K562 (cell line): ENCODE results near the gene CMTM1. TPM values are rescaled to one million over a fixed set of nuclear protein-coding genes. Genes with fewer than 3 reads are reported as not detected.

ENCODE experiments used
- CXXC5 ChIP-seq: fragments of 250-450 bp; sonication (Bioruptor Pico); IDR thresholded peaks from 2 replicates; pipeline ENCODE4 v1.8.0; 2022; ENCODE audit warnings: inconsistent platforms, mild to moderate bottlenecking, moderate library complexity
- DIDO1 ChIP-seq: fragments of 450-650 bp; IDR thresholded peaks from 2 replicates; pipeline ENCODE4 v1.6.1; 2016; ENCODE audit warnings: low read depth, missing biosample characterization, missing genetic modification characterization
- DNMT1 ChIP-seq: fragments of 450-650 bp; IDR thresholded peaks from 2 replicates; pipeline ENCODE4 v1.6.1; 2016; ENCODE audit warnings: antibody characterized with exemption, mild to moderate bottlenecking
- ETS1 ChIP-seq: conservative IDR thresholded peaks from 2 replicates; pipeline ENCODE4 v1.6.1; 2011; ENCODE audit warnings: low read depth, mild to moderate bottlenecking, low read length; ENCODE audit not compliant: control insufficient read depth
- ETV6 ChIP-seq, 3 experiments: fragments of 150-350 bp in 1 of 3; sonication (generic) in 1 of 3; formaldehyde crosslinking in 1 of 3; IDR thresholded peaks; 2 replicates each; pipeline versions ENCODE4 v1.6.1 to v1.8.0; 2014 to 2022; ENCODE audit warnings: borderline replicate concordance in 2 of 3, low read depth in 2 of 3, antibody characterized with exemption in 1 of 3, low read length in 1 of 3, mild to moderate bottlenecking in 1 of 3, missing genetic modification reagents in 1 of 3
- FOXK1 ChIP-seq: sonication (generic); formaldehyde crosslinking; IDR thresholded peaks from 2 replicates; pipeline ENCODE4 v1.8.0; 2022; ENCODE audit warnings: missing genetic modification reagents, mild to moderate bottlenecking, borderline replicate concordance
- FOXK2 ChIP-seq, 2 experiments: fragments of 450-650 bp; IDR thresholded peaks in 1 of 2; conservative IDR thresholded peaks in 1 of 2; 2 replicates each; pipeline ENCODE4 v1.6.1; 2016; ENCODE audit warnings: low read depth in 2 of 2, mild to moderate bottlenecking in 1 of 2
- GABPA ChIP-seq: fragments of 200-800 bp; sonication (Bioruptor generic); conservative IDR thresholded peaks from 2 replicates; pipeline ENCODE4 v1.6.1; 2016; ENCODE audit warnings: low read depth, missing genetic modification characterization, missing compliant biosample characterization
- HIVEP1 ChIP-seq: fragments of 250-450 bp; sonication (Bioruptor Pico); IDR thresholded peaks from 2 replicates; pipeline ENCODE4 v1.4.0; 2020; ENCODE audit warnings: mild to moderate bottlenecking
- ILK ChIP-seq: fragments of 450-650 bp; IDR thresholded peaks from 2 replicates; pipeline ENCODE4 v1.6.1; 2016; ENCODE audit warnings: missing genetic modification characterization, low read depth, mild to moderate bottlenecking, missing compliant biosample characterization, moderate library complexity, borderline replicate concordance
- MEF2A ChIP-seq: IDR thresholded peaks from 2 replicates; pipeline ENCODE4 v1.6.1; 2011; ENCODE audit warnings: low read depth, mild to moderate bottlenecking, low read length, moderate library complexity; ENCODE audit not compliant: control insufficient read depth
- RBBP5 ChIP-seq: fragments of 200-600 bp; sonication (generic); IDR thresholded peaks from 2 replicates; pipeline ENCODE4 v1.6.1; 2012; ENCODE audit warnings: borderline replicate concordance, mild to moderate bottlenecking, low read length, control low read depth, inconsistent platforms; ENCODE audit not compliant: insufficient read depth, poor library complexity, severe bottlenecking
- SRF ChIP-seq, 2 experiments: fragments of 250-450, 450-650 bp in 1 of 2; sonication (Bioruptor Pico) in 1 of 2; sonication (generic) in 1 of 2; formaldehyde crosslinking; IDR thresholded peaks; 2 replicates each; pipeline versions ENCODE4 v1.5.0 to v1.5.1; 2020 to 2022; ENCODE audit warnings: mild to moderate bottlenecking in 1 of 2, missing genetic modification reagents in 1 of 2
- SRSF3 ChIP-seq: fragments of 200-400 bp; formaldehyde crosslinking; IDR thresholded peaks from 2 replicates; pipeline ENCODE4 v1.6.1; 2016; ENCODE audit warnings: mild to moderate bottlenecking, low read length, moderate library complexity; ENCODE audit not compliant: insufficient read depth
- SRSF7 ChIP-seq: fragments of 200-400 bp; formaldehyde crosslinking; optimal IDR thresholded peaks from 2 replicates; pipeline ENCODE3; 2017; ENCODE audit warnings: mild to moderate bottlenecking, low read depth, low read length
- TCF15 ChIP-seq: fragments of 250-450 bp; sonication (Bioruptor Pico); IDR thresholded peaks from 2 replicates; pipeline ENCODE4 v1.8.0; 2022; ENCODE audit warnings: moderate library complexity, mild to moderate bottlenecking, inconsistent platforms
- ZNF133 ChIP-seq: fragments of 250-450 bp; sonication (Bioruptor Pico); IDR thresholded peaks from 2 replicates; pipeline ENCODE4 v1.4.0; 2020; ENCODE audit warnings: mild to moderate bottlenecking
- ZNF699 ChIP-seq: fragments of 250-450 bp; sonication (Bioruptor Pico); IDR thresholded peaks from 2 replicates; pipeline ENCODE4 v1.8.0; 2021; ENCODE audit warnings: mild to moderate bottlenecking, moderate library complexity; ENCODE audit not compliant: insufficient replicate concordance
- polyA plus RNA-seq, 8 experiments: library from polyadenylated mRNA; depleted of rRNA in 4 of 8; stranded (reverse) in 5 of 8; unstranded in 3 of 8; fragments of >200 nt; fragmentation: Nextera tagmentation in 2 of 8; fragmentation: Illumina TruSeq in 1 of 8; extraction: Ambion mirVana in 2 of 8; extraction: Trizol in 1 of 8; gene quantifications; 2 replicates each; pipeline versions ENCODE4 v1.2.1 to v1.2.3, GENCODE V29; 2011 to 2014; ENCODE audit warnings: inconsistent platforms in 1 of 8, missing spikeins in 1 of 8
- total RNA-seq, 7 experiments: library from RNA; depleted of rRNA in 6 of 7; stranded (reverse); fragments of >200 nt in 6 of 7; fragmentation: Illumina TruSeq in 2 of 7; extraction: Trizol in 2 of 7; gene quantifications; 2 replicates each; pipeline versions ENCODE4 v1.2.1 to v1.2.3, GENCODE V29; 2011 to 2021; ENCODE audit warnings: low replicate concordance in 1 of 7
- TF ChIP-seq, protein P1 (sequence below): sonication (generic); formaldehyde crosslinking; IDR thresholded peaks from 2 replicates; pipeline ENCODE4 v1.8.1; 2022; ENCODE audit warnings: missing genetic modification reagents
- TF ChIP-seq, protein P2 (sequence below): sonication (generic); formaldehyde crosslinking; IDR thresholded peaks from 2 replicates; pipeline ENCODE4 v1.5.0; 2020; ENCODE audit warnings: missing genetic modification reagents
- TF ChIP-seq, protein P3 (sequence below): sonication (generic); formaldehyde crosslinking; IDR thresholded peaks from 2 replicates; pipeline ENCODE4 v1.8.1; 2023; ENCODE audit warnings: mild to moderate bottlenecking, missing genetic modification reagents

Gene CMTM1
- total and polyA plus RNA-seq, 9 of the 15 experiments (the other 6 are each of a cell fraction or from before 2014, with no cell fraction given), result 0.25 to 2.6 (median 1.1) TPM; not detected in 2

DNA sequence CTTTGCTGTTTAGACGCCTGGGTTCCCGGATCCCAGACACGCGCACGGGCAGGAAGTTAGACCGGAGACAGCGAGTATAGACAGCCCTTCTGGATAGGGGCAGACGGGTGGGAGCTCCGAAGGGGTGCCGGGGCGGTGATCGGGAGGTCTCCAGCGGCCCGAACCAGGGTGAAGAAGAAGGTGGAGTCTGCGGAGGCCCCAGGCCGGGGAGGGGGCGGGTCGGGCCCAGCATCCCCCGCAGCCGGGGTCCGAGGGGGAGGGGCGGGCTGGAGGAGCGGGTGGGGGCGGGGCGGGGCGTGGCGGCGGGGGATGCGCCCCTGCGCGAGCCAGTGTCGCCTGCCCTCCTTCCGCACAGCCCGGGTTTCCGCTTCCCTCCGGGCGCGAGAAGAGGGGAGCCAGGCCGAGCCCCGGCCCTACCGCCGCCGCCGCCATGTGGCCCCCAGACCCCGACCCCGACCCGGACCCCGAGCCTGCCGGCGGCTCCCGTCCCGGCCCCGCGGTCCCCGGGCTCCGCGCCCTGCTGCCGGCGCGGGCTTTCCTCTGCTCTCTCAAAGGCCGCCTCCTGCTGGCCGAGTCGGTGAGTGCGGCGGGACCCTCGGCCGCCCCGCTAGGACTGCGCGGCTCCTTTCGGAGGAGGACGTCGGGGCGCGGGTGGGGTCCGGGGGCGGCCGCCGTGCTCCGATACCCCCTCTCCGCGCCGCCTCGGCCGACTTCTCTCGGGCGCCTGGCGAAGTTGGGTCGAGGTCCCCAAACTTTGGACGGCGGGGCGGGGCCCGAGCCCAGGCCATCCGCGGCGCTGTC lies 38.3 kb downstream of the CMTM1 start, which contains the start of gene CMTM3 (continued):
- TF ChIP-seq HIVEP1 (CRISPR knock-in tag) (no peak), ZNF133 (CRISPR knock-in tag) (no peak), ILK (tag) (no peak), ETV6 (IDR thresholded peaks at IDR 0.05; ENCODE audit: borderline replicate concordance in 1 of 2, low read depth in 2 of 2, low read length in 1 of 2) (no peak), ETV6 (CRISPR knock-in tag; IDR thresholded peaks at IDR 0.05; ENCODE audit: borderline replicate concordance) (no peak), RBBP5 (peak; percentile 30), DIDO1 (tag) (no peak), SRSF7 (no peak), ZNF699 (CRISPR knock-in tag) (no peak), FOXK2 (conservative IDR thresholded peaks at IDR 0.05 in 1 of 2, IDR thresholded peaks at IDR 0.05 in 1 of 2; ENCODE audit: low read depth in 2 of 2) (no peak), TCF15 (no peak), MEF2A (no peak), CXXC5 (CRISPR knock-in tag) (peak; percentile 74), SRSF3 (no peak), SRF (CRISPR knock-in tag; IDR thresholded peaks at IDR 0.05) (no peak), DNMT1 (no peak), FOXK1 (no peak), GABPA (peak; percentile 84), ETS1 (0 out of 2 replicates have a peak, but pooled peaks have one; percentile 26)
- TF ChIP-seq, protein P1, sequence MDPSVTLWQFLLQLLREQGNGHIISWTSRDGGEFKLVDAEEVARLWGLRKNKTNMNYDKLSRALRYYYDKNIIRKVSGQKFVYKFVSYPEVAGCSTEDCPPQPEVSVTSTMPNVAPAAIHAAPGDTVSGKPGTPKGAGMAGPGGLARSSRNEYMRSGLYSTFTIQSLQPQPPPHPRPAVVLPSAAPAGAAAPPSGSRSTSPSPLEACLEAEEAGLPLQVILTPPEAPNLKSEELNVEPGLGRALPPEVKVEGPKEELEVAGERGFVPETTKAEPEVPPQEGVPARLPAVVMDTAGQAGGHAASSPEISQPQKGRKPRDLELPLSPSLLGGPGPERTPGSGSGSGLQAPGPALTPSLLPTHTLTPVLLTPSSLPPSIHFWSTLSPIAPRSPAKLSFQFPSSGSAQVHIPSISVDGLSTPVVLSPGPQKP (CRISPR knock-in tag), result no peak
- TF ChIP-seq, protein P2, sequence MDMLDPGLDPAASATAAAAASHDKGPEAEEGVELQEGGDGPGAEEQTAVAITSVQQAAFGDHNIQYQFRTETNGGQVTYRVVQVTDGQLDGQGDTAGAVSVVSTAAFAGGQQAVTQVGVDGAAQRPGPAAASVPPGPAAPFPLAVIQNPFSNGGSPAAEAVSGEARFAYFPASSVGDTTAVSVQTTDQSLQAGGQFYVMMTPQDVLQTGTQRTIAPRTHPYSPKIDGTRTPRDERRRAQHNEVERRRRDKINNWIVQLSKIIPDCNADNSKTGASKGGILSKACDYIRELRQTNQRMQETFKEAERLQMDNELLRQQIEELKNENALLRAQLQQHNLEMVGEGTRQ, result no peak
- TF ChIP-seq, protein P3, sequence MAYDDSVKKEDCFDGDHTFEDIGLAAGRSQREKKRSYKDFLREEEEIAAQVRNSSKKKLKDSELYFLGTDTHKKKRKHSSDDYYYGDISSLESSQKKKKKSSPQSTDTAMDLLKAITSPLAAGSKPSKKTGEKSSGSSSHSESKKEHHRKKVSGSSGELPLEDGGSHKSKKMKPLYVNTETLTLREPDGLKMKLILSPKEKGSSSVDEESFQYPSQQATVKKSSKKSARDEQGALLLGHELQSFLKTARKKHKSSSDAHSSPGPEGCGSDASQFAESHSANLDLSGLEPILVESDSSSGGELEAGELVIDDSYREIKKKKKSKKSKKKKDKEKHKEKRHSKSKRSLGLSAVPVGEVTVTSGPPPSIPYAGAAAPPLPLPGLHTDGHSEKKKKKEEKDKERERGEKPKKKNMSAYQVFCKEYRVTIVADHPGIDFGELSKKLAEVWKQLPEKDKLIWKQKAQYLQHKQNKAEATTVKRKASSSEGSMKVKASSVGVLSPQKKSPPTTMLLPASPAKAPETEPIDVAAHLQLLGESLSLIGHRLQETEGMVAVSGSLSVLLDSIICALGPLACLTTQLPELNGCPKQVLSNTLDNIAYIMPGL (CRISPR knock-in tag), result no peak
